Mesangial cell (primary cell): ENCODE data around the gene LAMTOR3. TPM values are rescaled to one million over a fixed set of nuclear protein-coding genes. Genes with fewer than 3 reads are reported as not detected.

ENCODE experiments used
- total RNA-seq: library from RNA; depleted of rRNA; stranded (reverse); fragments of >200 nt; gene quantifications from 2 replicates; pipeline ENCODE4 v1.2.3, GENCODE V29; 2015

LAMTOR3 gene, protein sequence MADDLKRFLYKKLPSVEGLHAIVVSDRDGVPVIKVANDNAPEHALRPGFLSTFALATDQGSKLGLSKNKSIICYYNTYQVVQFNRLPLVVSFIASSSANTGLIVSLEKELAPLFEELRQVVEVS
- 24.1 and 33.2 TPM in 2 replicates for total RNA-seq

DNA sequence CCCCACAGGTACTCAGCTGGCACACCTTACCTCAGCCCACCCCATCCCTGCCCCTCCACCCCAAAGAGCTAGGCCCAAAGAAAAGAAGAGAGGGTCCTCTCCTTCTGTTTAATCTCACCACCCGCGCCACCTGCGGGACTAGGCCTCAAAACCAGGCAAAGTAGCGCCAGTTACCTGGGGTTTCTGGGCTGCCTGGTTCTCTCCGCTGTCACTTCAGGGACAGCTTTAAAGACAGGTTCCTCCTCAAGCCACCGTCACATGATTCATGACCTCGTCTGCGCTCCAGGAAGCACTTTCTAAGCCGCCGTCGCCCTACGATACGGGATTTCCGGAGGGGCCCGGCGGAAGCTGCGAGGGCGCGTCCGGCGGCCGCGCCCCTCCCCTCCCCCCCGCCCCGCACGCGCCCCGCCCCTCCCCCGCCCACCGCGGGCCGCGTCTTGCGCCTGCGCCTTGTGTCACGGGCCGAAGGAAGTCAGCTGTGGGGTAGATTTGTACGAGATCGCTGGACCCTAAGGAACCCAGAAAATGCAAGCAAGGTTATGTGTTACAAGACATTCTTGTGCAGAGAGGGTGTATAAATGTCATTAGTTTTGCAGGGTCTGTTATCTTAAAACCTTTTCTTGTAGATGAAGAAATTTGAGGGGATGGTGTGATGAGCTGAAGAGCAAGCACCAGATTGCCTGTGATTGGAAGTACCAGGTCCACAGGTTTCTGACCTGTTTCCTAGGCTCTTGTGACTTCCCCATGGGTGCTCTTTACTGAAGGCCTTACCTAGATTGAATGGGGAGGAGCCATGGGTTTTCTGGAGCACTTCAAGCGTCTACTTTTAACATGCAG is at the start of gene LAMTOR3:
LAMTOR3 (minus strand) TSS at position 267 of the 837 bp plus-strand sequence. CDS start 464 bp downstream, outside the sequence.

Other genes with a start within 250 kb of the LAMTOR3 start
- gene C4orf54, start 236.6 kb downstream of the LAMTOR3 start, total RNA-seq, result not detected in 2 replicates
- gene DAPP1, start 77.6 kb downstream of the LAMTOR3 start, total RNA-seq, result under 0.01 TPM in 1 of 2 replicates, not detected in the other
- 8.1 and 10.0 TPM in 2 replicates for gene DNAJB14, start 52.2 kb upstream of the LAMTOR3 start, total RNA-seq
- gene H2AZ1, start 55.8 kb upstream of the LAMTOR3 start, total RNA-seq, result 126 and 746 TPM in 2 replicates